IPS-11a (cell line): ENCODE data around the gene TMEM225B.
"Not testable (repeated sequence)": the region's sequence is repeated elsewhere in the genome, so short reads cannot be mapped to it uniquely, and the experiment has no call there.

ENCODE experiments used
- H3K4me3 ChIP-seq: one replicate; pipeline ENCODE4 v1.5.1; 2013; ENCODE audit warnings: low read depth, low read length, control low read depth

The TMEM225B gene

DNA sequence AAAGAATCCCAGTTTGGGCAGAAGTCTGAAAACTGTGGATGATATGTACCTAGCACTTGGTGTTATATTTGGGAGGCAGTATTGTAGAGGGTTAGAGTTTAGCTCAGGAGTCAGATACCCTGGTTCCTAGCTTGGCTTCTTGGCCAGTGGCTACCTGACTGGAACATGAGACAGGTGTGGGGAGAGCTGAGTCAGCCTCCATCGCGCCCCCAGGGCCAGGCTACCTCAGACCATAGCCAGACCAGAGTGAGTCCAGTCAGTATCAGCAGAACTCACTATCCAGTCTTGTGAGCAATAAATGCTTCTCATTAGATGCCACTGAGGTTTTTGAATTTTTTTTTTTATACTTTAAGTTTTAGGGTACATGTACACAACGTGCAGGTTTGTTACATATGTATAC lies 55.7 kb downstream of the TMEM225B start:
- H3K4me3 ChIP-seq = no peak overlapping the region

DNA sequence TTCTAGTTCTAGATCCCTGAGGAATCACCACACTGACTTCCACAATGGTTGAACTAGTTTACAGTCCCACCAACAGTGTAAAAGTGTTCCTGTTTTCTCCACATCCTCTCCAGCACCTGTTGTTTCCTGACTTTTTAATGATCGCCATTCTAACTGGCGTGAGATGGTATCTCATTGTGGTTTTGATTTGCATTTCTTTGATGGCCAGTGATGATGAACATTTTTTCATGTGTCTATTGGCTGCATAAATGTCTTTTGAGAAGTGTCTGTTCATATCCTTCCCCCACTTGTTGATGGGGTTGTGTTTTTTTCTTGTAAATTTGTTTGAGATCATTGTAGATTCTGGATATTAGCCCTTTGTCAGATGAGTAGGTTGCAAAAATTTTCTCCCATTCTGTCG lies 56.6 kb downstream of the TMEM225B start:
- H3K4me3 ChIP-seq = not testable (repeated sequence)

DNA sequence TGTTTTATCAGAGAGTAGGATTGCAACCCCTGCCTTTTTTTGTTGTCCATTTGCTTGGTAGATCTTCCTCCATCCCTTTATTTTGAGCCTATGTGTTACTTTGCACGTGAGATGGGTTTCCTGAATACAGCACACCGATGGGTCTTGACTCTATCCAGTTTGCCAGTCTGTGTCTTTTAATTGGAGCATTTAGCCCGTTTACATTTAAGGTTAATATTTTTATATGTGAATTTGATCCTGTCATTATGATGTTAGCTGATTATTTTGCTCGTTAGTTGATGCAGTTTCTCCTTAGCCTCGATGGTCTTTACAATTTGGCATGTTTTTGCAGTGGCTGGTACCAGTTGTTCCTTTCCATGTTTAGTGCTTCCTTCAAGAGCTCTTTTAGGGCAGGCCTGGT lies 59.8 kb downstream of the TMEM225B start:
- H3K4me3 ChIP-seq = not testable (repeated sequence)
